ENCODE measurements around the gene HIVEP3. TPM values are rescaled to one million over a fixed set of nuclear protein-coding genes. Genes with fewer than 3 reads are reported as not detected.

Gene HIVEP3
- polyA plus RNA-seq, 6 donors from 2014 or later: 0.83 to 2.1 (median 1.3) TPM

GRCh38 chr1:41576620-41577019 lies 342.1 kb downstream of the HIVEP3 start:
- H3K27ac Mint-ChIP-seq: no peak overlapping the region
- H3K27me3 Mint-ChIP-seq: no peaks in the 10 kb centered on the region
- ATAC-seq (ENCODE audit: low read depth in 2 of 2) (no peak), DNase-seq (no peak)
- H3K9me3 Mint-ChIP-seq: no peaks in the 10 kb centered on the region
- peaks cover 23 to 29% (median 26%) of the 10 kb centered on the region in 3 donors for H3K4me1 Mint-ChIP-seq
- peaks cover 0 to 13% of the 10 kb centered on the region in 2 donors for H3K36me3 Mint-ChIP-seq
- H3K4me3 Mint-ChIP-seq: no peak overlapping the region

DNA sequence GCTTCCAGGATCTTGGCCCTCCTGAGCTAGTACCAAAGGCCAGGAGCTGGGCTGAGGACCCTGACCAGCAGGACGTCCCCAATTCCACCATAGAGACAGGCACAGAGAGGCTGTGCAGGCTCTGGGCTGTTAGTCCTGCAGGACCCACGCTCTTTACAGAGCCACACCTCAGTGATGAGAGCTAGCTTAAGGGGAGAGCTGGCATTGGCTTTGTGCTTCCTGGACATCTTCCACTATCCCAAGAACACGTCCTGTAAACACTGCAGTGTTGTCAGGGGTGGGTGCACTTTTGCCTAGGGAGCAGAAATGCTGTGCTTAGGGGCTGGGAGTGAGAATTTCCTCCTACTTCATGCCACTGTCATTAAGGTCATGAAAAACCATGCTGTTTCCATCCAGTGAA lies 342.5 kb downstream of the HIVEP3 start:
- ATAC-seq (ENCODE audit: low read depth in 2 of 2) (no peak), DNase-seq (no peak)
- peak overlapping the region in 1 of 6 donors; percentile 2 for H3K27ac Mint-ChIP-seq
- peaks cover 0 to 15% of the 10 kb centered on the region in 2 donors for H3K36me3 Mint-ChIP-seq
- H3K9me3 Mint-ChIP-seq: no peaks in the 10 kb centered on the region
- H3K27me3 Mint-ChIP-seq: no peaks in the 10 kb centered on the region
- H3K4me3 Mint-ChIP-seq: no peak overlapping the region
- H3K4me1 Mint-ChIP-seq: peaks cover 23 to 27% (median 25%) of the 10 kb centered on the region in 3 donors

DNA sequence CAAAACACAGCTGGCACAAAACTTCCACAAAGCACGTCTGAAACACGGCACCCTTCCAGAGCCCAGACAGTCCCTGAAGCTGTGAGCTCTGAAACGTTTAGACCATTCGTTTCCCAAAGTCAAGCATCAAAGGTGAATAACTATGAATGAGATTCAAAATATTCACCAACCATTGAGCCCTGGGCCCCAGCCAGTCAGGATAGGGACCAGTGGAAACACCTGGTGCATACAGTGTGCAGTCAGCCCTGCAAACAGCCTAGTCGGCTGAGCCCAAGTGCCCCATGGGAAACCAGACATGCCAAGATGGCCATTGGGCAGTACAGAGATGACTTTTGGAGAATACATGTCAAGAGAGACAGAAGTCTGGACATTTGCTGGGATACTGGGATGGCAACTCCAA lies 343.9 kb downstream of the HIVEP3 start:
- Mint-ChIP-seq H3K27ac (no peak overlapping the region), H3K4me3 (no peak overlapping the region)

GRCh38 chr1:41573785-41574713 lies 344.7 kb downstream of the HIVEP3 start:
- Mint-ChIP-seq H3K9me3 (no peaks in the 10 kb centered on the region), H3K27ac (peak overlapping the region in 1 of 6 donors; percentile 14), H3K36me3 (peaks cover 0 to 8% of the 10 kb centered on the region in 2 donors), H3K4me1 (peaks cover 18 to 25% (median 25%) of the 10 kb centered on the region in 3 donors), H3K4me3 (peak overlapping the region in 1 of 8 donors; percentile 4), H3K27me3 (no peaks in the 10 kb centered on the region)
- peak; percentile 70 for DNase-seq
- peak; percentile 97 to 98 for ATAC-seq (ENCODE audit: low read depth in 2 of 2)

More for the DNA sequence above, 343.9 kb downstream of the HIVEP3 start:
- no peaks in the 10 kb centered on the region for H3K27me3 Mint-ChIP-seq
- peaks cover 0 to 8% of the 10 kb centered on the region in 2 donors for H3K36me3 Mint-ChIP-seq
- H3K4me1 Mint-ChIP-seq: peaks cover 18 to 24% (median 23%) of the 10 kb centered on the region in 3 donors
- no peaks in the 10 kb centered on the region for H3K9me3 Mint-ChIP-seq
- DNase-seq (no peak), ATAC-seq (ENCODE audit: low read depth in 2 of 2) (no peak)

DNA sequence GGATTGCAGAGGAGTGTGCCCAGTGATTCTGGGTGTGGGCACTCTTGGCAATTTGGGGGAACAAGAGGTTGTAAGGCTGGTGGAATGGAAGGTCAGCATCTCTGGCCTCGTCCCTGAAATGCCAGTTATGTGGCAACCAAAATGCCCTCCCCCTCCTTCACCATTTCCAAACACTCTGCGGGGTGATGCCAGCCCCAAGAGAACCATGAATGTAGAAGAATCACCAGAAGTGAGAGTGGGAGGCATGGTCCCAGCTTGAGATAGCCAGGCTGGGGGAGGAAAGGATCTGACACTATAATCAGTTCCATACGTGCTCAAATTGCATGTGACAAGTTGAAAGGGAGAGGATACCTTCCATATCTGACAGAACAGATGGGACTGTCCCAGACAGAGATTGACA lies 345.5 kb downstream of the HIVEP3 start:
- Mint-ChIP-seq H3K36me3 (peaks cover 0 to 10% of the 10 kb centered on the region in 2 donors), H3K27me3 (no peaks in the 10 kb centered on the region), H3K9me3 (no peaks in the 10 kb centered on the region), H3K4me3 (no peak overlapping the region), H3K4me1 (peaks cover 18 to 25% (median 25%) of the 10 kb centered on the region in 3 donors), H3K27ac (peak overlapping the region in 1 of 6 donors; percentile 14)
- DNase-seq (no peak), ATAC-seq (ENCODE audit: low read depth in 2 of 2) (no peak)

GRCh38 chr1:41572224-41572623 lies 346.5 kb downstream of the HIVEP3 start:
- H3K27me3 Mint-ChIP-seq: no peaks in the 10 kb centered on the region
- DNase-seq (no peak), ATAC-seq (ENCODE audit: low read depth in 2 of 2) (no peak)
- H3K27ac Mint-ChIP-seq: peak overlapping the region in 2 of 6 donors; percentile 64 to 72
- peaks cover 23 to 25% (median 25%) of the 10 kb centered on the region in 3 donors for H3K4me1 Mint-ChIP-seq
- peaks cover 0 to 16% of the 10 kb centered on the region in 2 donors for H3K36me3 Mint-ChIP-seq
- H3K4me3 Mint-ChIP-seq: no peak overlapping the region
- peaks cover 0 to 3% (median 0%) of the 10 kb centered on the region in 7 donors for H3K9me3 Mint-ChIP-seq

DNA sequence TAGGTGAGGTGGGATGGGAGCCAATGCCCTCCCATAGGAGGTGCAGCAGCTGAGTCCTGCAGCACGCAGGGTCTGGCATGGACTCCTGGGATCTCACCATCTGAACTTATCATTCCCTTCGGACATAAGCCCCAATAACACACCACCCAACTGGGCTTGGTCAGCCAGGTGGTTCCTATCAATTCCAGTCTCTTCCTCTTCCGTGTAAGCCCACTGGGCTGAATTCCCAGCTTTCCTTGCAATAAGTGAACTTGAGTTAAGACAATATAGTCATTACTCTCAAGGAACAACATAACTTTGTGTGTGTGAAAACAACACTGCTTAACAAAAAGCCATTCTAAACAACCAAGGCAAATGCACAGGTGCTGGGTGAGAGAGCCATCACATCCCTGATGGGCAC lies 347.7 kb downstream of the HIVEP3 start:
- Mint-ChIP-seq H3K4me3 (peak overlapping the region in 1 of 8 donors; percentile 42), H3K9me3 (peaks cover 0 to 3% (median 0%) of the 10 kb centered on the region in 7 donors), H3K27me3 (no peaks in the 10 kb centered on the region), H3K4me1 (peaks cover 33 to 35% (median 33%) of the 10 kb centered on the region in 3 donors), H3K27ac (no peak overlapping the region), H3K36me3 (peaks cover 0 to 25% of the 10 kb centered on the region in 2 donors)
- DNase-seq (no peak), ATAC-seq (ENCODE audit: low read depth in 2 of 2) (no peak)

GRCh38 chr1:41568204-41568603 lies 350.5 kb downstream of the HIVEP3 start:
- H3K36me3 Mint-ChIP-seq: peaks cover 4 to 35% of the 10 kb centered on the region in 2 donors

GRCh38 chr1:41566969-41567368 lies 351.8 kb downstream of the HIVEP3 start:
- DNase-seq: no peak
- Mint-ChIP-seq H3K27ac (peak overlapping the region in 1 of 6 donors; percentile 57), H3K36me3 (peaks cover 4 to 33% of the 10 kb centered on the region in 2 donors), H3K4me3 (no peak overlapping the region), H3K9me3 (peaks cover 0 to 3% (median 0%) of the 10 kb centered on the region in 7 donors), H3K27me3 (no peaks in the 10 kb centered on the region), H3K4me1 (peaks cover 14 to 24% (median 22%) of the 10 kb centered on the region in 3 donors)
- no peak for ATAC-seq (ENCODE audit: low read depth in 2 of 2)

More at GRCh38 chr1:41568204-41568603, 350.5 kb downstream of the HIVEP3 start:
- Mint-ChIP-seq H3K27me3 (no peaks in the 10 kb centered on the region), H3K4me1 (peaks cover 13 to 24% (median 22%) of the 10 kb centered on the region in 3 donors), H3K9me3 (peaks cover 0 to 3% (median 0%) of the 10 kb centered on the region in 7 donors), H3K27ac (peak overlapping the region in 1 of 6 donors; percentile 61), H3K4me3 (no peak overlapping the region)
- ATAC-seq (ENCODE audit: low read depth in 2 of 2) (no peak), DNase-seq (no peak)

- H3K9me3 Mint-ChIP-seq: peaks cover 0 to 3% (median 0%) of the 10 kb centered on the region in 7 donors
- peaks cover 4 to 29% of the 10 kb centered on the region in 2 donors for H3K36me3 Mint-ChIP-seq
- no peak for ATAC-seq (ENCODE audit: low read depth in 2 of 2)
- no peaks in the 10 kb centered on the region for H3K27me3 Mint-ChIP-seq
- H3K27ac Mint-ChIP-seq: peak overlapping the region in 4 of 6 donors; percentile 6 to 68 (median 36)
- no peak for DNase-seq
- H3K4me3 Mint-ChIP-seq: no peak overlapping the region
- H3K4me1 Mint-ChIP-seq: peaks cover 14 to 24% (median 22%) of the 10 kb centered on the region in 3 donors
Measured at GRCh38 chr1:41566274-41566885, 352.3 kb downstream of the HIVEP3 start.

GRCh38 chr1:41564741-41565475 lies 353.8 kb downstream of the HIVEP3 start:
- H3K4me3 Mint-ChIP-seq: no peak overlapping the region
- H3K27me3 Mint-ChIP-seq: no peaks in the 10 kb centered on the region
- H3K36me3 Mint-ChIP-seq: peaks cover 8 to 34% of the 10 kb centered on the region in 2 donors
- ATAC-seq (ENCODE audit: low read depth in 2 of 2): no peak
- peaks cover 11 to 22% (median 21%) of the 10 kb centered on the region in 3 donors for H3K4me1 Mint-ChIP-seq
- peaks cover 0 to 3% (median 0%) of the 10 kb centered on the region in 7 donors for H3K9me3 Mint-ChIP-seq
- H3K27ac Mint-ChIP-seq: peak overlapping the region in 2 of 6 donors; percentile 2 to 8
- DNase-seq: no peak

DNA sequence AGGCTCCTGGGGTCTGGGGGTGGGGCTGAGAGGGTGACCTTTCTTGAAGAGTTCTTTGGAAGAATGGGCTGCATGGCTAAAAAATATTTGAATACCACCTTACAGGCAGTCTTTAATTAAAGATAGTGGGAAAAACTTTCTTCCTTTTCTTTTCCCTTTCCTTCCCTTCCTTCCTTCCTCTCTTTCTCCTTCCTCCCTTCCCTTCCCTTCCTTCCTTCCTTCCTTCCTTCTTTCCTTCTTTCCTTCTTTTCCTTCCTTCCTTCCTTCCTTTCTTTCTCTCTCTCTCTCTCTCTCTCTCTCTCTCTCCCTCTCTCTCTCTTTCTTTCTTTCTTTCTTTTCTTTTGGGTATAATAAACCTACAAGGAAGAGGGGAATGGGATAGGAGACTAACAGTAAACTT lies 356.4 kb downstream of the HIVEP3 start:
- ATAC-seq (ENCODE audit: low read depth in 2 of 2) (no peak), DNase-seq (no peak)
- H3K27me3 Mint-ChIP-seq: no peaks in the 10 kb centered on the region
- peaks cover 19 to 37% of the 10 kb centered on the region in 2 donors for H3K36me3 Mint-ChIP-seq
- H3K27ac Mint-ChIP-seq: peak overlapping the region in 1 of 6 donors; percentile 38
- H3K4me3 Mint-ChIP-seq: no peak overlapping the region
- peaks cover 9 to 25% (median 22%) of the 10 kb centered on the region in 3 donors for H3K4me1 Mint-ChIP-seq
- no peaks in the 10 kb centered on the region for H3K9me3 Mint-ChIP-seq

DNA sequence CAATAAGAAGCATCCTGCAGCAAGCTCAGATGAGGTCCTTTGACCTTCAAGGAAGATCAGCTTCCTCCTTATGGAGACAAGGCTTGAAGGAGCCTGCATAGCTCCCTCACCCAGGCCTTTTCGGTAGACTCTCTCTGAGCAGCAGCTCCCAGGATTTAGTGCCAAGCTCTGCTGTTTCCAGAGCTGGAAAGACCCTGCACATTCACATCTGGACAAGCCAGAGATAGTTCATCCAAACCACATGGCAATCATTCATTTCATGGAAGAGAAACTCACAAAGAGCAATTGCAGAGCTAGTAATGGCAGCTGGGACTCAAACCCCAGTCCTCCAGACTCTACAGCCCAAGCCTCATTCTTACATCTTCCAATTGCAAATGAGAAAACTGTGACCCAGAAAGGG lies 357.8 kb downstream of the HIVEP3 start:
- Mint-ChIP-seq H3K9me3 (peaks cover 0 to 3% (median 0%) of the 10 kb centered on the region in 7 donors), H3K4me1 (peaks cover 3 to 15% (median 11%) of the 10 kb centered on the region in 3 donors), H3K4me3 (no peak overlapping the region), H3K27ac (no peak overlapping the region), H3K36me3 (peaks cover 19 to 28% of the 10 kb centered on the region in 2 donors), H3K27me3 (no peaks in the 10 kb centered on the region)
- no peak for ATAC-seq (ENCODE audit: low read depth in 2 of 2)
- no peak for DNase-seq
